Loucy (cell line): ENCODE results near the gene SMIM27.

ENCODE experiments used
- CTCF ChIP-seq: fragments of 200-600 bp; sonication (generic); conservative IDR thresholded peaks from 2 replicates; pipeline ENCODE4 v1.5.1; 2014; ENCODE audit warnings: mild to moderate bottlenecking, antibody characterized with exemption, low read length
- EZH2phosphoT487 ChIP-seq: fragments of 200-600 bp; IDR thresholded peaks from 2 replicates; pipeline ENCODE4 v1.6.1; 2018; ENCODE audit warnings: antibody characterized with exemption, mild to moderate bottlenecking, moderate library complexity, borderline replicate concordance

GRCh38 chr9:32526707-32527048, 25.4 kb upstream of the SMIM27 start:
- 0 out of 2 replicates have a peak, but pooled peaks have one; percentile 2 for TF ChIP-seq CTCF
- no peak for TF ChIP-seq EZH2phosphoT487
